ENCODE measurements around the gene SLX4IP.

SLX4IP gene

GRCh38 chr20:10554285-10554684, 119.2 kb downstream of the SLX4IP start:
- no peak for DNase-seq

GRCh38 chr20:10555393-10555792, 120.3 kb downstream of the SLX4IP start:
- no peak for DNase-seq

- no peak for DNase-seq
These were observed 120.8 kb downstream of the SLX4IP start for GRCh38 chr20:10555865-10556308.

- DNase-seq = no peak
These were observed 121.5 kb downstream of the SLX4IP start for GRCh38 chr20:10556519-10557083.

- DNase-seq = no peak
These were observed 122.6 kb downstream of the SLX4IP start for GRCh38 chr20:10557685-10558084.

- peak in 1 of 4 experiments; percentile 7 for DNase-seq
These were observed 123.6 kb downstream of the SLX4IP start for GRCh38 chr20:10558635-10559187.

- no peak for DNase-seq
These were observed 124.2 kb downstream of the SLX4IP start for GRCh38 chr20:10559266-10559665.

GRCh38 chr20:10560686-10561085, 125.6 kb downstream of the SLX4IP start:
- DNase-seq = no peak

- DNase-seq = no peak
These were observed 126.2 kb downstream of the SLX4IP start for GRCh38 chr20:10561302-10561701.

GRCh38 chr20:10562899-10563298, 127.8 kb downstream of the SLX4IP start:
- DNase-seq = no peak

- DNase-seq = no peak
These were observed 128.9 kb downstream of the SLX4IP start for GRCh38 chr20:10563935-10564492.

GRCh38 chr20:10565191-10565921, 130.3 kb downstream of the SLX4IP start:
- DNase-seq = no peak

GRCh38 chr20:10565922-10566897, 131.1 kb downstream of the SLX4IP start:
- DNase-seq = no peak

- DNase-seq = no peak
These were observed 132.9 kb downstream of the SLX4IP start for GRCh38 chr20:10568032-10568431.

GRCh38 chr20:10571313-10571815, 136.3 kb downstream of the SLX4IP start:
- DNase-seq = no peak

- no peak for DNase-seq
These were observed 137.7 kb downstream of the SLX4IP start for GRCh38 chr20:10572853-10573252.

- no peak for DNase-seq
These were observed 138.3 kb downstream of the SLX4IP start for GRCh38 chr20:10573273-10573950.

GRCh38 chr20:10573951-10574339, 138.8 kb downstream of the SLX4IP start:
- DNase-seq = no peak

GRCh38 chr20:10576411-10577090, 141.4 kb downstream of the SLX4IP start:
- no peak for DNase-seq

GRCh38 chr20:10577648-10578047, 142.5 kb downstream of the SLX4IP start:
- DNase-seq = no peak

- DNase-seq = no peak
These were observed 143.5 kb downstream of the SLX4IP start for GRCh38 chr20:10578607-10579006.

Data from activated CD4-positive, CD25-positive, alpha-beta regulatory T cell (primary cell).